Fibroblast of upper back skin (primary cell): Measurements from ENCODE around the gene RRP1.
"Not testable (repeated sequence)": the region's sequence is repeated elsewhere in the genome, so short reads cannot be mapped to it uniquely, and the experiment has no call there.

Source experiments
- DNase-seq: peaks from one replicate; pipeline ENCODE4 v3.0.0-alpha.2; 2013

Gene RRP1

DNA sequence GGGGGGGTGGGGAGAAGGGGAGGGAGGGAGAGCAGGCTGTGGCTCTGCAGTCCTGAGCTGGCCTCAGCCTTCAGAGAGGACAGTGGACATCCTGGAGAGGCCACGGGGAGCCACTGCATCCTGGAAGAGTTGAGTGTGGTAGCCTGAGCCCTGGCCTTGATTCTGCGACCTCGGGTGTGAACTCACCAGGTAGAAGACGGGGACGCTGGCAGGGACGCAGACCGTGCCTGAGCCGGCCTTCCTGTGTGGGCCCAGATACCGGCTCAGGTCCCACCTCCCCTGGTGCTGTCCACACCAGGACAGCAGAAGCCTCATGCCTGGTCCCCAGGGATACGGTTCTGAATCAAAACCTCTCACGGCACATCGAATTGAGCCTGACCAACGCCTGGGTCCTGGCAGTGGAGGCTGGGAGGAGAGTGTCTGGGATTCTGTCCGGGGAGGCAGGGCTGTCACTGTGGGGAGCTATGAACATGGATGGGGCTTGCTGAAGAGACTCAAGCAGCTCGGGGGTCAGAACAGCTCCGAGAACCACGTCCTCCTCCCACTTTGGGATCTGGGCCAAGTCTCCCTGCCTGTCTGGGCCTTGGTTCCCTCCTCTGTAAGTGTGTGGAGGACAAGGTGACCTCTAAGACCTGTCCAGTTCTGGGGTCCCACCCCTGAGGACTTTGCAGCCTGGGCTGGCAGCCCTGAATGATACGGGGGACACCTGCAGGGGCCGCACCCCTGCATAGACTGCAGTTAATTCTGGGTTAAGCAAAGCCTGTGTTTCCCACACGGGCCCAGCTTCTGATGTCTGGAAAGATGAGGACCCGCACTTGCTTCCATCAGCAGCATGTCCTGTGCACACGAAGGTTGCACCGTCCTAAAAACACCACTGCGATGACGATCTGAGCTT, 30.4 kb downstream of the RRP1 start:
- DNase-seq = no peak

DNA sequence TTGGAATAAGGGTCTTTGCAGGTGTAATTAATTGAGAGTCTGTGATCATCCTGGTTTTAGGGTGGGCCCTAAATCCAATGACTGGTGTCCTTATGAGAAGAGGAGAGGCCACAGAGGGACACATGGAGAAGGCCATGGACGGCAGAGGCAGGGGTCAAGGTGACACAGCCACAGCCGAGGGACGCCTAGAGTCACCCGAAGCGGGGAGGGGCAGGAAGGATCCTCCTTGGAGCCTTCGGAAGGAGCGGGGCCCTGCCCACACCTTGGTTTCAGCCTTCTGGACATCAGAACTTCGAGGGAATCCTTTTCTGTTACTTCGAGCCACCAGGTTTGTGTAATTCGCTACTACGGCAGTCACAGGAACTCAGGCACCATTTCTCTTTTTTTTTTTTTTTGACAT, 31.1 kb downstream of the RRP1 start:
- no peak for DNase-seq

GRCh38 chr21:43822166-43822565, 32.8 kb downstream of the RRP1 start:
- not testable (repeated sequence) for DNase-seq

GRCh38 chr21:43822741-43823140, 33.4 kb downstream of the RRP1 start:
- not testable (repeated sequence) for DNase-seq

DNA sequence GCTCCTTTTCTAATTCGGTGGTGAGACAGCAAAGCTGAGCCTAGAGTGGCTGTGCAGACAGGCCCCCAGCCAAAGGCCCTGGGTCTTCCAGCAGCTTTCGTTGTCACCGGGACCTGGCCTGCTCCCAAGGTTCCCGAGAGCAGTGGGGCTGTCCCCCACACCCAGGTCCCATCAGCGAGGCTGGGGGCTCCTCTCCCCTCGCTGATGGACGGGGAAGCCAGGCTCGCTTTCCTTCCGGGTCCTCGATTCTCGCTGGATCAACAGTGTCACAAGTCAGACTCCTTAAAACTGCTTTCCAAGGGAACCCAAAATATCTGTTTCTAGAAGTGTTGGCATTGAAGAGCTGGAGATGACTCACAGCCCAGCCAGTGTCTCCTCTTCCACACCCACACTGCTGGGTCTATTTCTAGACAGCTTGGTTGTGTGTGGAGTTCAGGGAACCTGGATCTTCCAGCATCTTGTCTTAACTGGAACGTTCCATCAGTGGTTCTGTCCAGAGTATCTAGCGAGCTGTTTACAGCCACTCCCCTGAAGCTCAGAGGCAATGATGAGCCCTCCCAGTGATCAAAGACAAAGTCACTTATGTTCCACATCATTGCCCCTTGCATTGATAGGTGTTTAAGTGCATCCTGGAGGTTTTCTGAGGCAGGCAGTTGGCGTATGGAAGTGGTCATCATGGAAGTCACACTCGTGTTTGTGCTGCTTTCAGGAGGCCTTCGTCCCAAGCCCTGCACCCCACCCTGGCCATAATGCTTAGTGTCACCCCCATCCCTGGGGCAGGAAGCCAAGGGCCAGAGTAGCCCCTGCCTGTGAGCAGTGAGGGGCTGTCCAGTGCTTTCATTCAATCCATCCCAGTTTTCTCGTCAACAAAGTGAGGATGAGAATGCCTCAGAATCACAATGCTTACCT, 35.2 kb downstream of the RRP1 start:
- peak; percentile 42 for DNase-seq

DNA sequence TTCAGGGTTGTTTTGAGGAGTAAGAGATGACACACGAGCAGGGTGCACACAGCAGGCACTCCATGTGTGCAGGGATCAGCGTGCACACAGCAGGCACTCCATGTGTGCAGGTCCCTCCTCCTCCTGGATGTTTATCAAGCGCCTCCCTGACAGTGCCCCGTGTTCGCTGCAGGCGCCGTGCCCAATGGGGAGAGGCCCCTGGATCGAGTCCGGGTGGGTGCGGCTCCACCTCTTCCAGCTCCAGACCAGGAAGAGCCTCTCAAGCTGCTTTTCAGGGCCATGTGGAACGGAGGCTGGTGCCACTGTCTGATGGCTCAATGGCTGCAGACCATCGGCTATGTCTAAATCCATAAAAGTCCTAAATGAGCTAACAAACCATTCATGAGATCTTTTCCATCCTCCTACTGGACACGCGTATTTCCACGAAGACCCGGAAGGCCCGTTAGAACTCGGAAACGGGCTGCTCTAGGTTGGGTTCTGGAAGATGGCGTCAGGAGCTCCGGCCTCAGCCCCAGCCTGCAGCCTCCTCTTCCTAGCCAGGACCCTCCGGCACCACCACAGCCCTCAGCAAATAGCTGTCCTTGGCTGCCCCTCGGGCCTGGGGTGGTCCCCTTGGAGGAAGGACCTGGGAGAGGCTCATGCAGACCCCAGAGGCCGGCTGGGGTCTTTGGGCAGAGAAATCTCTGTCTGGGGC, 36.0 kb downstream of the RRP1 start:
- DNase-seq = no peak

DNA sequence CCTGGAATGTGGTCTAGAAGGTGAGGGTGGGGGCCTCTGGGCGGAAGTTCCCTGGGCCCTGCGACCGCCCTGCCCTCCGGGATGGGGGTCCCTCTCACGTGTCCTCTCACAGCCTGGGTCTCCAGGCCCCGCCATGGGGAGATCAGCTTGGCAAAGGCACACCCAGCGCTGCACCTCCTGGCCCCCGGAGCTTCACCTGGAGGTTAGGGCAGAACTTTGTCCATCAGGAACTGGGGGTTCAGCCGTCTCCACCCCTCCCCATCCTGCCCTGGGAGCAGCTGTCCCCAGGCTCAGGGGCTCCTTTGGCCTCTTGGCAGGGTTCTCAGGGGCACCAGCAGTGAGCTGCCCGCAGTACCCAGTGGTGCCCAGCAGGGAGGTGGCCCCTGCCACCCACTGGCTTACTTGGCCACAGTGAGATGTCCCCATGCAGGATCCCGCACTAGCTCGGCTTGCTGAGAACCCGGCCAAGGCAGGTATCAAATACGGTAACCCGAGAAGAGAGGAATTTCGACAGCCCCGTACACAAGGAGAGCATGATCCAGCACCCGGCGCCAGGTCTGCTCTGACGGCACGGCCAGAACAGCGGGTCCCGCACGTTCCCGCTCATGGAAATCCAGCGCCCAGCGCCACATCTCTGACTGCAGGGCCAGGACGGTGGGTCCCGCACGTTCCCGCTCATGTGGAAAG, 36.7 kb downstream of the RRP1 start:
- DNase-seq = no peak

- DNase-seq = no peak
These were observed 37.2 kb downstream of the RRP1 start for GRCh38 chr21:43826623-43826974.

DNA sequence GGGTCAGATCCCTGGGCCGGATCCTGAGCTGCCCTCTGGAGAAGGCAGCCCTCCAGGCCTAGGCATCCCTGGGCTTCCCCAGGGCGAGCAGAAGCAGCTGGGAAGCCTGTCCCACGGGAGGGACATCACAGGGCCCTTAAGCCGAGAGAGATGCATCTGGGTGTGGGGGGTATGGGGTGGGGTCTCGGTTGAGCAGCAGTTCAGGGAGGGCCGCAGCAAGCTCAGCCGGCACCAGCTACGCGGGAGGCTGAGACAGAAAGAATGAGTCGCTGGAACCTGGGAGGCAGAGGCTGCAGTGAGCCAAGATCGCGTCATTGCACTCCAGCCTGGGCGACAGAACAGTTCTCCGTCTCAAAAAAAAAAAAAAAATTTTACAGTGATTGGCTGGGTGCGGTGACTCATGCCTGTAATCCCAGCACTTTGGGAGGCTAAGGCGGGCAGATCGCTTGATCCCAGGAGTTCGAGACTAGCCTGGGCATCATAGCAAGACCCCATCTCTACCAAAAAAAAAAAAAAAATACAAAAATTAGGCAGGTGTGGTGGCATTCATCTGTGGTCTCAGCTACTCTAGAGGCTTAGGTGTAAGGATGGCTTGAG, 37.7 kb downstream of the RRP1 start:
- peak; percentile 69 for DNase-seq

DNA sequence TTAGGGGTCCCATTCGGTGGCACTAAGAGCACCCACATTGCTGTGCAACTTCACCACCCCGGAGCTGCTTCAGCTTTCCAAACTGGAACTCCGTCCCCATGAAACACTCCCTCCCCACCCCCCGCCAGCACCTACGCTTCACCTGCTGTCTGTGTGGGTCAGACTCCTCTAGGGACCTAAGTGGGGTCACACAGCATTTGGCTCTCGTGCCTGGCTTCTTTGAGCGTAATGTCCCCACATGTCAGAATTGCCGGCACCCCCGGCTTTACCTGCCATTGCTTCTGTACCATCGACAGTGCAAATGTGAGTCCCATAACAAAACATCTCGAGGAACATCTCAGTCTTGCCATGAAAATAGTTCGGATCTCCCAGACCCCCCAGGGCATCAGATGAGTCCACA, 39.8 kb downstream of the RRP1 start:
- no peak for DNase-seq

DNA sequence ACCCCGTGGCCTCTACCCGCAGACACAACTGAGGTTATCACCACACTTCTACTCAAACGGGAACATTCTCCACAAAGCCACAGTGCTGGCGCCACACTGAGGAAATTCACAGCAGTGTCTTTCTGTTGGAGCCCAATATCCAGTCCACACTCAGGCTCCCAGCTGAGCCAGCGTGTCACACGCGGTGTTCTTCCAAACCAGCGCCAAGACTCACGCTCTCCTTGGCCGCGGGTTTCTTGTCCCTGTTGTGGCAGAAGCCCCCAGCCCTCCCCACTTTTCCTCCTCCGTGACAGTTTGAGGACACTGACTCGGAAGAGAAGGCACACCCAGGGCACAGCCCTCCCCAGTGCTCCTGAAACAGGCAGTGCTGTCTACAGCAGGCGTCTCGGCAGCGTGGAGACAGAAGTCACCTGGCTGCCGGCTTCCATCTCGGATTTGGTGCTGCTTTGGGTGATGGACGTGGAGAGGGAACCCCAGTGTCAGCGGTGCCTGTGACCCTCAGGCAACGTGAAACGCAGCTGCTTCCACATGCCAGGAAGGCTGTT, 40.3 kb downstream of the RRP1 start:
- no peak for DNase-seq

DNA sequence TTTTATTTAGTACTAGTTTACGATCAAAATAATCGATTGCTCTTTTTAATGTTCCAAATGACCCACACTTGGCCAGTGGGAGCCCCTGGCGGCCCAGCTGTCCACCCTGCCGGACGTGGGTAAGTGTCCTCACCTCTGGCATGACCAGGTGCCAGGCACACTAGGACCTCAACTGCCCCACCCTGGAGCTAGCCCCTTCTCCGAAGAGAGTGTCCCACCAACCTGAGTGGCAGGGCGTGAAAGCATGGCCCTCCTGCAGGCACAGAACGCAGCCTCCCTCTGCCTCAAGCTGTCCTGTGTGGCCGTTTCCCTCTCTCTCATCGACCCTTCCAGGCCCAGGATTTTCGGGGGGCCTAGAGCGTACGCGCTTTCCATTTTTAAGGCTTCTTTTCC, 42.8 kb downstream of the RRP1 start:
- no peak for DNase-seq

- no peak for DNase-seq
These were observed 43.3 kb downstream of the RRP1 start for GRCh38 chr21:43832648-43833047.

- no peak for DNase-seq
These were observed 44.9 kb downstream of the RRP1 start for GRCh38 chr21:43834146-43834905.

- DNase-seq = no peak
These were observed 45.7 kb downstream of the RRP1 start for GRCh38 chr21:43835050-43835449.

- DNase-seq = no peak
These were observed 46.5 kb downstream of the RRP1 start for GRCh38 chr21:43835861-43836260.

- DNase-seq = no peak
These were observed 47.2 kb downstream of the RRP1 start for GRCh38 chr21:43836616-43837015.

GRCh38 chr21:43840259-43840658, 50.9 kb downstream of the RRP1 start:
- DNase-seq = no peak

- no peak for DNase-seq
These were observed 53.4 kb downstream of the RRP1 start for GRCh38 chr21:43842742-43843141.

DNA sequence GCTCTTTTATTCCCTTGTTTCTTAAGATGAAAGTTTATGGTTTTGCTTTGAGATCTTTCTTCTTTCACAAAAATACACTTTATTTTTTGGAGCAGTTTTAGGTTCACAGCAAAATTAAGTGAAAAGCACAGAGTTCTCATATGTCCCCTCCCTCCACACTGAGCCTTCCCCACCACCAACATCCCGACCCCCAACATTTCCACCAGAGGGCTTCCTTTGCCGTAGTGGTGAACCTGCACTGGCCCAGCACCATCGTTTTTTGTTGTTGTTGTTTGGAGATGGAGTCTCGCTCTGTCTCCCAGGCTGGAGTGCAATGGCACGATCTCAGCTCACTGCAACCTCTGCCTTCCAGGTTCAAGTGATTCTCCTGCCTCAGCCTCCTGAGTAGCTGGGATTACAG, 55.5 kb downstream of the RRP1 start:
- not testable (repeated sequence) for DNase-seq

DNA sequence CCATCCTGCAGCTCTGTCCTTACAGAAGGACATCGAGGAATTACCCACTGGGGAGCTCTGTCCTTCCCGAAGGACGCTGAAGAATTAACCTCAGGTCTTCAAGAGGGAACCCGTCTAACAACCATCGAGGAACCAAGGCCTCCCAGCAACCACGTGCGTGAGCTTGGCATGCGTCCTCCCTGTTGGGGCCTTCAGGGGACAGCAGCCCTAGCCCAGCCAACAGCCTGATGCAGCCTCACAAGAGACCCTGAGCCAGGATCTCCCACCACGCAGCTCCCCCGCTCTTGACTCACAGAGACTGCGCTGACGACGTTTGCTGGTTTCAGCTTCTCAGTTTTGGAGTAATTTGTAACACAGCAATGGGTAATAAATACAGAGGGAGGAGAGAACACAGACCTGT, 56.0 kb downstream of the RRP1 start:
- DNase-seq = no peak
